HepG2 (cell line): Measurements from ENCODE around the gene SNX15.

Source experiments
- CC2D1A ChIP-seq: sonication (generic); formaldehyde crosslinking; IDR thresholded peaks from 2 replicates; pipeline ENCODE4 v1.8.1; 2023; ENCODE audit warnings: mild to moderate bottlenecking, missing genetic modification reagents
- FLYWCH1 ChIP-seq: sonication (generic); formaldehyde crosslinking; IDR thresholded peaks from 2 replicates; pipeline ENCODE4 v1.8.1; 2023; ENCODE audit warnings: mild to moderate bottlenecking, missing genetic modification reagents
- FOSL2 ChIP-seq: sonication (generic); formaldehyde crosslinking; IDR thresholded peaks from 2 replicates; pipeline ENCODE4 v1.4.0; 2020; ENCODE audit warnings: missing genetic modification reagents
- KLF6 ChIP-seq: IDR thresholded peaks from 2 replicates; pipeline ENCODE4 v1.8.0; 2016; ENCODE audit warnings: missing biosample characterization, missing genetic modification reagents
- PHF21A ChIP-seq: sonication (generic); formaldehyde crosslinking; IDR thresholded peaks from 2 replicates; pipeline ENCODE4 v1.5.0; 2020; ENCODE audit warnings: mild to moderate bottlenecking, missing genetic modification reagents
- POLR2AphosphoS5 ChIP-seq: IDR thresholded peaks from 2 replicates; pipeline ENCODE4 v1.6.1; 2012; ENCODE audit warnings: low read depth, low read length
- SNAPC5 ChIP-seq: sonication (generic); formaldehyde crosslinking; IDR thresholded peaks from 2 replicates; pipeline ENCODE4 v1.8.1; 2023; ENCODE audit warnings: mild to moderate bottlenecking, missing genetic modification reagents, borderline replicate concordance
- ZBTB26 ChIP-seq: IDR thresholded peaks from 2 replicates; pipeline ENCODE4 v1.6.1; 2016; ENCODE audit warnings: missing compliant biosample characterization, missing genetic modification reagents, borderline replicate concordance
- ZNF121 ChIP-seq: sonication (generic); formaldehyde crosslinking; IDR thresholded peaks from 2 replicates; pipeline ENCODE4 v1.5.0; 2020; ENCODE audit warnings: mild to moderate bottlenecking, missing genetic modification reagents

- TF ChIP-seq ZNF121, result no peak
- no peak for TF ChIP-seq FOSL2 (CRISPR knock-in tag)
- TF ChIP-seq KLF6 (CRISPR knock-in tag), result no peak
- no peak for TF ChIP-seq ZBTB26 (CRISPR knock-in tag)
- TF ChIP-seq POLR2AphosphoS5, result no peak
- no peak for TF ChIP-seq CC2D1A (CRISPR knock-in tag)
- TF ChIP-seq SNAPC5 (CRISPR knock-in tag), result no peak
- TF ChIP-seq PHF21A (CRISPR knock-in tag), result no peak
- no peak for TF ChIP-seq FLYWCH1 (CRISPR knock-in tag)
Measured at GRCh38 chr11:65083134-65083833, 56.0 kb downstream of the SNX15 start.
